Frontal cortex (tissue), 4 donors: ENCODE data around the gene CCDC180. TPM values are rescaled to one million over a fixed set of nuclear protein-coding genes. Genes with fewer than 3 reads are reported as not detected.
"Not testable (repeated sequence)": the region's sequence is repeated elsewhere in the genome, so short reads cannot be mapped to it uniquely, and the experiment has no call there.

Experiments used
- DNase-seq, 2 donors: peaks; one replicate each; pipeline ENCODE4 v3.0.0; 2012; ENCODE audit warnings: low spot score in 2 of 2
- FAIRE-seq: peaks from 2 replicates; lab custom pipeline; 2012; peaks lifted over from hg19 to GRCh38; lab: Jason Lieb, UNC
- total RNA-seq: library from RNA; depleted of rRNA; stranded (reverse); fragments of >200 nt; gene quantifications from one replicate; pipeline ENCODE4 v1.2.3, GENCODE V29; 2014
- donor health status: control.
- donor health status: control.
- donor health status: control.

Gene CCDC180
- total RNA-seq = 9.8 TPM

DNA sequence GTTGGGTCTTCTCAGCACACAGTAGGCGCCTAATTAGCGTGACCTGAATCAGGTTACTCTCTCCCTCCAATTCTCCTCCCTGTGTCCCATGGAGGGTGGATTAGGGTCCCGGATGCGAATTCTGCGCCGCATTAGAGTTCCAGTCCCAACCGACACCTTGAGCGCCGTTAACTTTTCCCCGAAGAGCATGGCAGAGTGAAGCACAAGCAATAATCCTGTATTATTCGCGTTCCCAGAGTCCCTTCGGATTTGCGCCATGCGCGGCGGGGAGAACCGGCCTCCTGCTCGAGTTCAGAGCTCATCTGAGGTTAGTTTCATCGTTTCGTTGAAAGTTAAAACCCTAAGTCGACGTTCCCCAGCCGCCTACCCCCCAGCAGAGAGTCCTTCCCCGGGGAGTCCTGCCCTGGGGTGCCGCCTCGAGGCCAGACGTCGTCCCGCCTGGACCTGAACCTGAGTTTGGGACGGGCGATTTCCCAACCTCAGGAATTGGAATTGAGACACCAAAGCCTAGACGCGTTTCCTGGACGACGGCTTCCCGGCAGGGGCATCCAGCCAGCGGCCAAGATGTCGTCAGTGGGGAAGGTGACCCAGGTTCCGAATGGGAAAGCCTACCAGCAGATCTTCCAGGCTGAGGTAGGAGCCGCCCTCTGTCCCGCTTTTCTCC, at the start of gene CCDC180:
Gene CCDC180 (plus strand): TSS at position 160 of the 664 bp plus-strand sequence. CDS start 405 bp downstream, at position 565.
- no peak for DNase-seq
- FAIRE-seq = no peak

DNA sequence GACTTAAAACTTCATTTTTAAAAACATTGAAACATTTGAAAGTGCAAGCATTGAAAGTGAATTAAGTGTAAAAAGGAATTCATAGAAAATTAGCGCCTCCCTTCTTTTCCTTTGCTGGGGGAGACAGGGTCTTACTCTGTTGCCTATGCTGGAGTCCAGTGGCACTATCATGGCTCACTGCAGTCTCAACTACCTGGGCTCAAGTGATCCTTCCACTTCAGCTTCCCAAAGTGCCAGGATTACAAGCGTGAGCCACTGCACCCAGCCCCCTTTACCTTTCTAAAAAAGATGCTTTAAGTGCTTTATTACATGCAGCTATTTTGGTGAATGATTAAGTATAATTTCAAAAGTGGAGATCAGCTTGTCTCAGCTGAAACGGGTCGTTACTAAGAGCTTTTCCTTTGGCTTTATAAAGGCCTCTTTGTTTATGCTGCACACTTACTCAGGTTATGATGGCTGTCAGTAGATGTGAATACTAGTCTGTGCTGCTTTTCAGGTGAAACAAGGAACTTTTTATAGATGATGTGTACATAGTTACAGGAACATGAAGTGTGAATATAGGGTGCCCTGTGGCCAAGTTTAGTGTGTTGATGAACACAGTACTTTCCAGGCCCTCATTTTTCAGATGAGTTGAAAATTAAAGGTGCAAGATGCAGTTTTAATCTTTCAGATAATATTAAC, 47.5 kb upstream of the CCDC180 start:
- not testable (repeated sequence) for FAIRE-seq

DNA sequence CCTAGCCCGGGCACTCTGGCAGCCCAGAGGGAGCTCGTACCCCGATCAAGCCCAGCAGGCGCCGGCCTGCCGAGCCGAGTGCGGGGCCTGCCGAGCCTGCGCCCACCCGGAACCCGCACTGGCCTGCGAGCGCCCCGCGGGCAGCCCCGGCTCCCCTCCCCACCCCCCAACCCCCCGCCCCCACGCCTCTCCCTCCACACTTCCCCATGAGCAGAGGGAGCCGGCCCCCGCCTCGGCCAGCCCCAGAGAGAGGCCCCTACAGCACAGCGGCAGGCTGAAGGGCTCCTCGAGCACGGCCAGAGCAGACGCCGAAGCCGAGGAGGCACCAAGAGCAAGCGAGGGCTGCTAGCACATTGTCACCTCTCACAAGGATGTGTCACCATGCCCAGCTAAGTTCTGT, 36.2 kb upstream of the CCDC180 start:
- DNase-seq (no peak), FAIRE-seq (no peak)

More for the DNA sequence above, 47.5 kb upstream of the CCDC180 start:
- DNase-seq = not testable (repeated sequence)

DNA sequence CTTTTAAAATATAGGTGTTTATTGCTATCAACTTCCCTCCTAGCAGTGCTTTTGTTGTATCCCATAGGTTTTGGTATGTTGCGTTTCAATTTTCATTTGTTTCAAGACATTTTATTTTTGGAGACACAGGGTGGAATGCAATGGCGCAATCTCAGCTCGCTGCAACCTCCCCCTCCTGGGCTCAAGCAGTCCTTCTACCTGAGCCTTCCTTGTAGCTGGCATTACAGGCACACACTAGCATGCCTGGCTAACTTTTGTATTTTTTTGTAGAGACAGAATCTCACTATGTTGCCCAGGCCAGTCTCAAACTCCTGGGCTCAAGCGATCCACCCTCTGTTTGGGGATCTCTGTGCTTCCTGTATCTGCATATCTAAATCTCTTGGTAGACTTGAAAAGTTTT, 35.4 kb upstream of the CCDC180 start:
- no peak for DNase-seq
- no peak for FAIRE-seq

DNA sequence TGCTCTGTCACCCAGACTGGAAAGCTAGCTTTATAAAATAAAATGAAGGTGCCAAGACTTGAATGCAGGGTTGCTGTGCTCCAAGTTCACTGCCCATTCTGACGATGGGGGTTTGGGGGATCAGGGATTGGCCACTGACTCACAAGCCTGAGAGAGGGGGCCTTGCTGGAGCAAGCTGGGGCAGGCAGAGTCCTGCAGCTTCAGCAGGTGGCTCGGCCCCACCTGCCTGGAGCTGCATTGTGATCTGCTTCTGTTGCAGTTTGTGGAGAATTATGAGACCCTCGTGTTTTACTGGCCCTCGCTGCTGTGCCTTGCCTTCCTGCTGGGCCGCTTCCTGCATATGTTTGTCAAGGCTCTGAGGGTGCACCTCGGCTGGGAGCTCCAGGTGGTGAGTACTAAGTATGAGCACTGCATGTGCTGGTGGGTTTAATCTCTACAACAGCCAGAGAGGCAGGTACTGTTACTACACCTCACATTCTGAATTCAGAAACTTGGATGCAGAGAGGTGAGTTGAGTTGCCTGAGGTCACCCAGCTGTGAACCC, 31.1 kb upstream of the CCDC180 start:
- FAIRE-seq (no peak), DNase-seq (no peak)

DNA sequence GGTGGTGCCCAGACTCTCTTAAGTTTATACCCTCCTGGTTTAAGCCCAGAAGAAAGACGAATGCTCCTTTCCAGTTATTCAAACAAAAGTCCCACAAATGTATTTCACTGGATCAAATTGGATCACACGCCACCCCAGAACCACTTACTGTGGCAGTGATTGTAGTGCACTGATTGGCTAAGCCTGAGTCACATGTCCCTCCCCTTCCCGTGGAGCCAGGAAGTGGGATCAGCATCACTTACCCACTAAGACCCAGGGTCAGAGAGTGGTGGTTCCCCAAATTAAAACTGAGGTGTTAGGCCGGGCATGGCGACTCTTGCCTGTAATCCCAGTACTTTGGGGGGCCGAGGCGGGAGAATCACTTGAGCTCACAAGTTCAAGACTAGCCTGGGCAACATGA, 29.5 kb upstream of the CCDC180 start:
- no peak for FAIRE-seq
- no peak for DNase-seq

DNA sequence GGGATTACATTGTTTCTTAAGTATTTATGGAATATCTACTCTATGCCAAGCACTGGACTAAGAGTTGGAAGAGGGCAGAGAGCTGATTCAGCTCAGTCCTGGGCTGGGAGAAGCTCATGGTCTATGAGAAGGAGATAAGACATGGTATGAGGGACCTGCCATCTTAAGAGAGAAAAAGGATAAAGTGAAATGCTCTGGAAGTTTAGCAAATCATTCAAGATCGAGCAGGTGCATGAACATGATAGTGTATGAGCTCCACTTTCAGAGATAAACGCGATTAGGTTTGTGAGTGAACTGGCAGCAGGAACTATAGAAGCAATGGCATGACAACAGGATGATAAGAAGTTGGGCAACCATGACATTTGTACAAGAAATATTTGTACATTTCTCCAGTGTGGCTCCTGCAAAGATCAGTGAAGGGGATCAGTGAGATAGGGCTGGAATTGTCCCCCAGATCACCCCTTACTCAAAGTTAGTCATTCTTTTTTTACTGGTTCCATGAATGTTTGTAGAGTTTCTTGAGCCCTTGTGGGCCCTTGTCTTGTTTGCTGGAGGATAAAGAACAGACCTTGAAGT, 26.6 kb upstream of the CCDC180 start:
- no peak for DNase-seq
- FAIRE-seq = no peak

DNA sequence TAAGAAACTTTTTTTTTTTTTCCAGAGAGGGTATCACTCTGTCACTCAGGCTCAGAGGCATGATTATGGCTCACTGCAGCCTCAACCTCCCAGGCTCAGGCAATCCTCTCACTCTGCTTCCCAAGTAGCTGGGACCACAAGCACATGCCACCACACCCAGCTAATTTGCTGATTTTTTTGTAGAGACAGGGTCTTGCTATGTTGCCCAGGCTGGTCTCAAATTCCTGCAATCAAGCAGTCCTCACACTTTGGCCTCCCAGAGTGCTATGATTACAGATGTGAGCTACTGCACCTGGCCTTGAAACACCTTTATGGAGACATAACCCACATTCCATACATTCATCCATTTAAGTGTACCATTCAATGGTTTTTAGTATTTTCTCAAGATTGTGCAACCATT, 23.7 kb upstream of the CCDC180 start:
- no peak for DNase-seq
- no peak for FAIRE-seq

DNA sequence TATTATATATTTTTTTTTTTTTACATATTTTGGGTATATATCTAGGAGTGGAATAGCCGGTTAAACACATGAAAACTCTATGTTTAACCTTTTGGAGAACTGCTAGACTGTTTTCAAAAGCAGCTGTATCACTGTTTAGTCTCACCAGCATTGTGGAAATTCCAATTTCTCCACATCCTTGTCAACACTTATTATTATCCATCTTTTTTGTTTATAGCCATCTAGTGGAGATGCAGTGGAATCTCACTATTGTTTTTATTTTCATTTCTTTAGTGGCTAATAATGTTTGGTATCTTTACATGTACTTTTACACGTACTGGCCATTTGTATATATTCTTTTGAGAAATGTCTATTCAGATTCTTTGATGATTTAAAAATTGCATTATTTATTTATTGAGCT, 22.7 kb upstream of the CCDC180 start:
- DNase-seq = no peak
- FAIRE-seq = no peak

DNA sequence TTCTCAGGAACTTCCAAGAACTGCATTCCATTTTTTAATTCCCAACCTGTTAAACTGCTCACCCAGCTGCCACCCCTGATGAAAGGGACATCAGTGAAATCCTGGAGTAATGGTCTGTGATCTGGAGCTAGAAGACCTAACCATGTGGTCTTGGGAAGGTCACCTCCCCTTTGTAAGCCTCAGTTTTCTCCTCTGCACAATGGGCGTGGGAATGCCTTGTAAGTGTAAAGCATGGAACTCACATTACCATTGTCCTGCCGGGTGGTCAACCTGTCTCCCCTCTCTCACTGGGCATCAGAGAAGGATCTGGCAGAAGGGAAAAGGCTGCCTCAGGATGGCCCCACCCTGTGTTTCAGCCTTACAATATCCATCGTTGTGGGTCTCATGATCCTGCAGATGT, 15.3 kb upstream of the CCDC180 start:
- no peak for DNase-seq

DNA sequence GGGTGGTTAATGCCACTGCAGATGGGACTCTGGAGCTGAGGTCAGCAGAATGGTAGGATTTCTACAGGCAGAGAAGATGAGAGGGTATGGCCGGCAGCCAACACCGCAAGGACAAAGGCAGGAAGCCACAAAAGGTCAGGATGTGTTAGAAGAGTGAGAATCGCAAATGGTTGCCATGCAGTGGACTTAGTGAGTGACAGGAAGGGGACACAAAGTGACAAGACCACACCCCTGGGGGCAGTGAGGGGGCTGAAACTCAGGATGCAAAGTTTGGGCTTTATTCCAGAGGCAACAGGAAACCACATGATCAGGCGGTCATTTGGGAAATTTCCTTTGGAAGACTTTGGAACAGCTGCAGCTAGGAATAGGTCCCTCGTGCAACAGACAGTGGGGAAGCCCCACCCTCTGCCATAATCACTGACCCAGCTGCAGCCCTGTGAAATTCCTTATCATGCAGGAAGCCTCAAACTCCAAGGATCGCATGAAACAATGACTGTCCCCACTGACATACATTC, 14.2 kb upstream of the CCDC180 start:
- no peak for FAIRE-seq
- no peak for DNase-seq

More for the DNA sequence above, 15.3 kb upstream of the CCDC180 start:
- FAIRE-seq = no peak

DNA sequence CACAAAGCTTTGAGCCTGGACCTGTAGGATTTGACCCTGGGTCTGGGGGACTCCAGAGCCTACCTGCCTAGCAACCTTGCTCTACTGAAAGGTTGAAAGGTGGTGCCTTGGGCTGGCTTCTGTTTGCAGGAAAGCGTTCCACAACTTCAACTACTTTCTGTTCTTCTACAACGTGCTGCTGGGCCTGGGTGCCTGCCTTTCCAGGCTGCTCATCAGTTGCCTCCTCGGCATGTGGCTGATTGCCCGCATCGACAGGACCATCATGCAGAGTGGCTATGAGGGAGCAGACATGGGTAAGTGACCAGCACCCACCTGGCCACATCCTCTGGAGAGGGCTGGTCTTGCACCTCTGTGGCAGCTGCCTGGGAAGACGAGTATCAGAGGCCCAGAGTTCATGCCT, 13.6 kb upstream of the CCDC180 start:
- no peak for FAIRE-seq
- DNase-seq = no peak

DNA sequence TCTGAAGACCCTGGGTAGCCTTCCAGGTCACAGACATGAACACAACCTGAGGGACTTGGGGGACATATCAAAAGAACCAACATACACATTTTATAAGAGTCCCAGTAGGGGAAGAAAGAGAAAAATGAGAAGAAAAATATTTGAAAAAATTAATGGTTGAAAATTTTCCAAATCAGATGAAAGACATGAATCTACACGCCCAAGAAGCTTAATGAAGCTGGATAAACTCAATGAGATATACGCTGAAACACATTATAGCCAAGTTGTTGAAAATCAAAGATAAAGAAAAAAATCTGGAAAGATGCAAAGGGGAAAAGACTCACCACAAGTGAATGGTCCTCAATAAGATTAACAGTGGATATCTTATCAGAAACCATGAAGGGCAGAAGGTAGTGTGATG, 9.6 kb upstream of the CCDC180 start:
- FAIRE-seq = no peak
- DNase-seq = no peak

DNA sequence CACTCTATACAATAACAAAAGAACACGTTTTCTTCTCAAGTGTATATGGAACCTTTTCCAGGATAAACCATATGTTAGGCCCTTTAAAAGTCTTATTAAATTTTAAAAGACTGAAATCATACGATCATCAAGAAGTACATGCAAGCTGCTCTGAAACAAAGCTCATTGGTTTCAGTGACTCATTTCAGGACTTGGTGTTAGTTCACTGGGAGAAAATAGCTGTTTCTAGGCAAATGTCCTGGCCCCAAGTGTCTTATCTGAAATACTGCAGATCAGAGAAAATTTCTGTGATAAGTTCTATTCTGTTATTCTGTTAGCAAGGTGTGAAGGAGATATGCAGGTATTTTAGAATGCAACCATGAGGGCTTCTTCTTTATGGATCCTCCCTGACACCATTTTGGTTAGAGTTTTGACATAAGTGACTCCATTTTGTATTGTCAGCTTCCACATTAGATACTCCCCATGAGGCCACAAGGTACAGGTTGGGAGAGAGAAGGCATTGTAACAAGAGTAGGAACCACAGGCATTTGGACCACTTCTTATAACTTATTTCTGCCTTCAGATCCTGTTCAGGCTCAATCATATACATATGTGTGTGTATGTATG, 7.5 kb upstream of the CCDC180 start:
- DNase-seq (no peak), FAIRE-seq (no peak)

DNA sequence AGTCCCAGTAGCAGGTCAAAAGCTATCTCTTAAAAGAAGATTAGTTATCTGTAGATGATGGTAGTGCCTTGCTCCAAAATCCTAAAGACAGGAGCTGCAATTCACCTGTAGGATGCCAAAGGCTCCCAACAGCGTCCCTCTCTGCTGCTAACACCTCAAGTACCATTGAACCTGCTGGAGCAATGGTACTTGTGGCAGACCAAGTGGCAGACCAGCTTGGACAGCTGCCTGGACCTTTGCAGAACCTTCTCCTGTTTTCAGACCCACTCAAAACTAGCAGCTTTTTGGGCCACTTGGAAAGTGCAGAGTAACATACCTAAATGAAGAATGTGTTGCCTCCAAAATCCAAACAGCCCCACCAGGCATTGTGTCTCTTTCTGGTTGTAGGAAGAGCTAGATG, 6.9 kb upstream of the CCDC180 start:
- FAIRE-seq (no peak), DNase-seq (no peak)

DNA sequence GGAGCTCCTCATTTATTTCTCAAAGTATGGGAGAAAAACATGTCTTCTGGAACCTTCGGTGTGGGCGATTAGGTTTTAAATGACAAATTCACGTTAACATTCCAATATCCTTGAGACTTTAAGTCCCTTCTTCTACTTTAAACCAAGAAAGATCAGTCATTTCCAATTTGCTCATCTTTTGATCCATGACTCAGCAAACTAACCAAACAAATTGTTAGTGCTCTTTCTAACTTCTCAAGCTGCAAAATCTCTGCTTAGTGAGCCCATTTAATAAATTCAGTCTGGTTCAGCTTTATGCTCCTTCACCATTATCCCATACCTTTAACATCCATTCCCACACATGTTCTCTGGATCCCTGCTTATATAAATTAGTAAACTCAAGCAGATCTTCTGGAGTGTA, 5.5 kb upstream of the CCDC180 start:
- FAIRE-seq = no peak

DNA sequence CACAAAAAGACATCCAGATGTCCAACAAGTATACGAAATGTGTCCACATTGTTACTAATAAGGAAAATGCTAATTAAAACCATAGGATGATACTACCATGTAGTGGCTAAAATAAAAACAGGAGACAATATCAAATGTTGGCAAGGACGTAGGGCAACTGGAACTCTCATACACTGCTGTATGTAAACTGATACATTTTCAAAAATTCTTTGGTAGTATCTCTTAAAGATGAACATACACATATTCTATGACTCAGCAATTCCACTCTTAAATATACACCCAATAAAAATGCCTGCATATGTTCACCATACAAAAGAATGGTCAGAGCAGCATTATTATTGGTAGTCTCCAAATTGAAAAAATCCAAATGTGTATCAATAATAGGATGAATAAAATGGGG, 2.9 kb upstream of the CCDC180 start:
- no peak for FAIRE-seq

More for the DNA sequence above, 5.5 kb upstream of the CCDC180 start:
- DNase-seq = no peak

DNA sequence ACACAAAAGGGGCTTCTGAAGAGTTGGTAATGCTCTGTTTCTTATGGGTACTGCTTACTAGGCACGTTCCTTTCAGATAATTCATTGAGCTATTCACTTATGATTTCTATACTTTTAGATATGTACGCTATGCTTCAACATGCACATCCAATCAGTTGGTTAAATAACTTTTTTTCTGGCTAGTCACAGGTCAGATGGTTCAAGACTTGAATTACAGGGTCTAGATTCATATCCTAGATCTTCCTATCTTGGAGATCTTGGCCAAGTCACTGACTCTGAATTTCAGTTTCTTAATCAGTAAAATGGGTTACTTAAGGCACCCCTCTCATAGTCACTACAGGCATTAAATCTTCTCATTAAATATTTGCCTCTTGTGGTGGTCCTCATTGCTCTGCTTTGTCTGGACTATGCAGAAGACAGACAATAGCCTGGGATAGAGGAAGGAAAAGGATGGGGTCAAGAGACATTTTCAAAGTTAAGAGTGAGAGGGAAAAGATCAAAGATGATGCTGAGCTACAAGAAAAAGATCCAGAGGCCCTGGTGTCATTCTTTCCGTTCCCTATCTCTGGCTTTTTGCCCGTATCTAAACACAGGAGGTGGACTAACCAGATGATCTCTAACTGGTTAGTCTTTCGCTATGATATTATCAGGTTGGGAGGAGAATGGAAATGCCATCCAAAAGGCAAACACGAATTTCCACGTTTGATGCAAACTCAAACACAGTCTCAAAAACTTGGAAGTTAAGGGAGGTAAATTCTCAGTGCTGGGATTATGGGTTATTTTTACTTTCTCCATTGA, 1.8 kb upstream of the CCDC180 start:
- DNase-seq = no peak
- FAIRE-seq = no peak

More for the DNA sequence above, 2.9 kb upstream of the CCDC180 start:
- DNase-seq = no peak

DNA sequence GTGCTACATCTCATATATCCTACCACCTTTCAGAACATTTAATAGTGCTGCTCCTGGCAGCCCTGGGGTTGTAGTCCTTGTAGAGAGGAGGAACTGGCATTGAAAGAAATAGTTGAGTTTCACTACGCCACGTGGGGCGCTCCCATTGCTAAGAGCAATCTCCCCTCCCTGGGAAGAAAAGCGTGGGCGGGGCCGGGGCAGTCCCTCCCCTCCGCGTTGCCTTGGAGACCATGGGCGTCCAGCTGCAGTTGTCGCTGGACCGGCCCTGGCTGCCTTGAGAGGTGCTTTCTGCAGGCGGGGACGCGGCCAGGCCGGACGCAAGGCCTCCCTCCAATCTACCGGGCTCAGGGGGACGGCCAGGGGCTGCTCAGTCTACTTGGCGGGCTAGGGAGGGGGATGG, 368 bp upstream of the CCDC180 start:
- FAIRE-seq = no peak
- DNase-seq = peak; percentile 10 to 67

DNA sequence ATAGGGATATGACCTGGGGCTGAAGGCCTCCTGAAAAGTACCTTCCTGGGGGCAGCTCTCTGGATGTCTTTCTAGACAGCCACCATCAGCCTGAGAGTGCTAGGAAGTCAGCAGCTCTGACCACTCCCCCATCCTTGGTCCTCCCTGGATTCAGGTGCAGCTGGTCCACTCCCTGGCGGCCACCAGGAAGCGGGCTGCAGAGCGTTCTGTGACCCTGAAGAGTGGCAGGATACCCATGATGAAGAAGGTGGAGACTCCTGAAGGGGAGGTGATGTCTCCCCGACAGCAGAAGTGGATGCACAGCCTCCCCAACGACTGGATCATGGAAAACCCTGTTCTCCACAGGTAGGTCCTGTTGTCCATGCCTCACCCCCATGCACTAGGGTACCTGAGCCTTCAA, 1.8 kb downstream of the CCDC180 start:
- no peak for FAIRE-seq
- DNase-seq = no peak
